GM23338 (cell line): ENCODE results near the gene TFB2M. TPM values are rescaled to one million over a fixed set of nuclear protein-coding genes. Genes with fewer than 3 reads are reported as not detected.

Source experiments
- ATAC-seq: fragments of 200-7000 bp; cut with Tn5 transposase; 3 replicates; pipeline ENCODE4 v1.9.1; 2020
- DNase-seq: peaks from one replicate; pipeline ENCODE4 v3.0.0-alpha.2; 2015; ENCODE audit warnings: low spot score
- H2AFZ ChIP-seq: fragments of 200-600 bp; sonication (generic); 2 replicates; pipeline ENCODE4 v1.8.0; 2016; ENCODE audit warnings: antibody characterized with exemption, mild to moderate bottlenecking, moderate library complexity
- H3F3A ChIP-seq: fragments of 200-600 bp; sonication (generic); replicated peaks from 2 replicates; pipeline ENCODE4 v1.8.0; 2017; ENCODE audit warnings: antibody characterized with exemption, mixed run types, low read depth
- H3K27ac ChIP-seq: fragments of 200-600 bp; sonication (generic); 2 replicates; pipeline ENCODE4 v1.6.1; 2016; ENCODE audit warnings: low read depth
- H3K27me3 ChIP-seq: fragments of 200-600 bp; sonication (generic); 2 replicates; pipeline ENCODE4 v1.8.0; 2016; ENCODE audit warnings: mild to moderate bottlenecking, mixed run types, moderate library complexity; ENCODE audit not compliant: insufficient read depth
- H3K36me3 ChIP-seq: fragments of 200-600 bp; sonication (generic); 2 replicates; pipeline ENCODE4 v1.8.0; 2016; ENCODE audit warnings: mild to moderate bottlenecking; ENCODE audit not compliant: insufficient read depth
- H3K4me1 ChIP-seq: fragments of 200-600 bp; sonication (generic); 2 replicates; pipeline ENCODE4 v1.8.0; 2016; ENCODE audit warnings: mild to moderate bottlenecking, moderate library complexity; ENCODE audit not compliant: insufficient read depth
- H3K4me2 ChIP-seq: fragments of 200-600 bp; sonication (generic); 2 replicates; pipeline ENCODE4 v1.7.1; 2017; ENCODE audit warnings: mixed run types
- H3K4me3 ChIP-seq: fragments of 200-600 bp; sonication (generic); 2 replicates; pipeline ENCODE4 v1.6.1; 2016; ENCODE audit warnings: mixed run types
- H3K79me2 ChIP-seq: fragments of 200-600 bp; sonication (generic); replicated peaks from 2 replicates; pipeline ENCODE4 v1.8.0; 2017; ENCODE audit warnings: mild to moderate bottlenecking; ENCODE audit not compliant: insufficient read depth
- H3K9me2 ChIP-seq: fragments of 200-600 bp; sonication (generic); 2 replicates; pipeline ENCODE4 v1.8.0; 2017; ENCODE audit not compliant: insufficient read depth
- H4K20me1 ChIP-seq: fragments of 200-600 bp; sonication (generic); replicated peaks from 2 replicates; pipeline ENCODE4 v1.8.0; 2017; ENCODE audit warnings: mild to moderate bottlenecking; ENCODE audit not compliant: insufficient read depth
- H3K27ac Mint-ChIP-seq: 2 replicates; pipeline ENCODE4 v1.8.0; 2020; ENCODE audit warnings: inconsistent platforms, mild to moderate bottlenecking, moderate library complexity, mixed read lengths
- H3K27me3 Mint-ChIP-seq: 3 replicates; pipeline ENCODE4 v1.8.0; 2022; ENCODE audit warnings: low read depth, mild to moderate bottlenecking, moderate library complexity, mixed read lengths, inconsistent platforms; ENCODE audit not compliant: insufficient read depth, poor library complexity
- H3K36me3 Mint-ChIP-seq: 3 replicates; pipeline ENCODE4 v1.8.0; 2021; ENCODE audit warnings: low read depth, mild to moderate bottlenecking, inconsistent platforms, moderate library complexity, mixed read lengths
- H3K4me1 Mint-ChIP-seq: 3 replicates; pipeline ENCODE4 v1.8.0; 2020; ENCODE audit warnings: mild to moderate bottlenecking, inconsistent platforms, mixed read lengths
- H3K4me3 Mint-ChIP-seq: 3 replicates; pipeline ENCODE4 v1.8.0; 2021; ENCODE audit warnings: moderate library complexity, mild to moderate bottlenecking, inconsistent platforms, mixed read lengths
- H3K9me3 Mint-ChIP-seq: 3 replicates; pipeline ENCODE4 v1.8.0; 2020; ENCODE audit warnings: moderate library complexity, mild to moderate bottlenecking, inconsistent platforms, mixed read lengths
- CREB1 ChIP-seq: fragments of 250-450 bp; sonication (Bioruptor Pico); IDR thresholded peaks from 2 replicates; pipeline ENCODE4 v1.5.0; 2020; ENCODE audit warnings: low read depth, mild to moderate bottlenecking, moderate library complexity
- ETS1 ChIP-seq: IDR thresholded peaks from 2 replicates; pipeline ENCODE4 v1.6.1; 2016; ENCODE audit warnings: antibody characterized with exemption
- EZH2 ChIP-seq: fragments of 200-600 bp; sonication (generic); IDR thresholded peaks from one replicate; pipeline ENCODE4 v1.8.0; 2017; ENCODE audit warnings: antibody characterized with exemption, mild to moderate bottlenecking, low read depth; ENCODE audit not compliant: unreplicated experiment
- JUNB ChIP-seq: IDR thresholded peaks from one replicate; pipeline ENCODE4 v1.6.1; 2016; ENCODE audit warnings: antibody characterized with exemption; ENCODE audit not compliant: unreplicated experiment
- NANOG ChIP-seq: IDR thresholded peaks from 2 replicates; pipeline ENCODE4 v1.6.1; 2016; ENCODE audit warnings: antibody characterized with exemption, borderline replicate concordance
- POLR2AphosphoS5 ChIP-seq: IDR thresholded peaks from 2 replicates; pipeline ENCODE4 v1.6.1; 2016; ENCODE audit warnings: antibody characterized with exemption, low read depth
- REST ChIP-seq: IDR thresholded peaks from one replicate; pipeline ENCODE4 v1.6.1; 2018; ENCODE audit warnings: antibody characterized with exemption; ENCODE audit not compliant: unreplicated experiment
- STAT1 ChIP-seq: IDR thresholded peaks from one replicate; pipeline ENCODE4 v1.6.1; 2016; ENCODE audit warnings: antibody characterized with exemption; ENCODE audit not compliant: unreplicated experiment
- ZNF114 ChIP-seq: fragments of 250-450 bp; sonication (Bioruptor Pico); IDR thresholded peaks from 2 replicates; pipeline ENCODE4 v1.5.0; 2020; ENCODE audit warnings: mild to moderate bottlenecking, moderate library complexity
- ZNF331 ChIP-seq: fragments of 250-450 bp; sonication (Bioruptor Pico); IDR thresholded peaks from 2 replicates; pipeline ENCODE4 v1.5.0; 2020; ENCODE audit warnings: low read depth, mild to moderate bottlenecking, moderate library complexity
- polyA plus RNA-seq: library from polyadenylated mRNA; unstranded; fragments of >200 nt; fragmentation: Nextera tagmentation; extraction: Ambion mirVana; gene quantifications from 2 replicates; pipeline ENCODE4 v1.2.1, GENCODE V29; 2016
- total RNA-seq: library from RNA; depleted of rRNA; stranded (reverse); fragments of >200 nt; shearing (Covaris generic); gene quantifications from 2 replicates; pipeline ENCODE4 v1.2.3, GENCODE V29; 2014
- TF ChIP-seq, protein P1 (sequence below), 2 experiments: fragments of 200-600 bp in 1 of 2; sonication (generic) in 1 of 2; conservative IDR thresholded peaks; 2 replicates each; pipeline versions ENCODE4 v1.5.1 to v1.6.1; 2016 to 2017; ENCODE audit warnings: antibody characterized with exemption in 2 of 2, low read depth in 2 of 2, mild to moderate bottlenecking in 2 of 2, moderate library complexity in 1 of 2

Gene TFB2M
- total and polyA plus RNA-seq, 2 experiments from 2014 or later = 18.7 to 24.9 TPM

- no peak overlapping the region for H3K4me2 ChIP-seq
- H3K79me2 ChIP-seq = no peaks in the 10 kb centered on the region
- Mint-ChIP-seq H3K4me1 (no peaks in the 10 kb centered on the region), H3K4me3 (no peak overlapping the region), H3K36me3 (peaks cover 7% of the 10 kb centered on the region; the same call in 2 of the 3 replicates), H3K27ac (no peak overlapping the region), H3K27me3 (peaks cover 11% of the 10 kb centered on the region), H3K9me3 (peaks cover 57% of the 10 kb centered on the region)
- DNase-seq = no peak
- H3K27ac ChIP-seq = no peak overlapping the region
- H4K20me1 ChIP-seq = no peaks in the 10 kb centered on the region
- ATAC-seq = no peak
- H3K9me2 ChIP-seq = no peaks in the 10 kb centered on the region
- H3F3A ChIP-seq = no peaks in the 10 kb centered on the region
- TF ChIP-seq POLR2AphosphoS5 = no peak
- TF ChIP-seq STAT1 = no peak
- no peak for TF ChIP-seq CREB1 (CRISPR knock-in tag)
- no peak for TF ChIP-seq JUNB
- TF ChIP-seq NANOG = no peak
- TF ChIP-seq REST = no peak
- H3K27me3 ChIP-seq = no peaks in the 10 kb centered on the region
- H2AFZ ChIP-seq = no peak overlapping the region
- no peaks in the 10 kb centered on the region for H3K36me3 ChIP-seq
- H3K4me3 ChIP-seq = no peak overlapping the region
- H3K4me1 ChIP-seq = no peaks in the 10 kb centered on the region
Measured at GRCh38 chr1:246513041-246513440, 53.0 kb downstream of the TFB2M start.

GRCh38 chr1:246512635-246513034, 53.4 kb downstream of the TFB2M start:
- no peak overlapping the region for H3K4me3 Mint-ChIP-seq

GRCh38 chr1:246512230-246512629, 53.8 kb downstream of the TFB2M start:
- Histone ChIP-seq H3K36me3 (no peaks in the 10 kb centered on the region), H3K4me2 (no peak overlapping the region), H3K9me2 (no peaks in the 10 kb centered on the region), H3K27me3 (no peaks in the 10 kb centered on the region), H3F3A (no peaks in the 10 kb centered on the region), H3K4me3 (no peak overlapping the region), H4K20me1 (no peaks in the 10 kb centered on the region), H2AFZ (no peak overlapping the region), H3K27ac (no peak overlapping the region), H3K79me2 (no peaks in the 10 kb centered on the region), H3K4me1 (no peaks in the 10 kb centered on the region)
- ATAC-seq = no peak
- Mint-ChIP-seq H3K4me1 (no peaks in the 10 kb centered on the region), H3K36me3 (peaks cover 7% of the 10 kb centered on the region), H3K27me3 (peaks cover 15% of the 10 kb centered on the region), H3K9me3 (peaks cover 53% of the 10 kb centered on the region), H3K4me3 (no peak overlapping the region), H3K27ac (no peak overlapping the region)
- DNase-seq = no peak
- no peak for TF ChIP-seq ETS1
- TF ChIP-seq NANOG = no peak
- no peak for TF ChIP-seq ZNF114 (CRISPR knock-in tag)
- no peak for TF ChIP-seq STAT1
- TF ChIP-seq EZH2 = no peak
- TF ChIP-seq, protein P1, sequence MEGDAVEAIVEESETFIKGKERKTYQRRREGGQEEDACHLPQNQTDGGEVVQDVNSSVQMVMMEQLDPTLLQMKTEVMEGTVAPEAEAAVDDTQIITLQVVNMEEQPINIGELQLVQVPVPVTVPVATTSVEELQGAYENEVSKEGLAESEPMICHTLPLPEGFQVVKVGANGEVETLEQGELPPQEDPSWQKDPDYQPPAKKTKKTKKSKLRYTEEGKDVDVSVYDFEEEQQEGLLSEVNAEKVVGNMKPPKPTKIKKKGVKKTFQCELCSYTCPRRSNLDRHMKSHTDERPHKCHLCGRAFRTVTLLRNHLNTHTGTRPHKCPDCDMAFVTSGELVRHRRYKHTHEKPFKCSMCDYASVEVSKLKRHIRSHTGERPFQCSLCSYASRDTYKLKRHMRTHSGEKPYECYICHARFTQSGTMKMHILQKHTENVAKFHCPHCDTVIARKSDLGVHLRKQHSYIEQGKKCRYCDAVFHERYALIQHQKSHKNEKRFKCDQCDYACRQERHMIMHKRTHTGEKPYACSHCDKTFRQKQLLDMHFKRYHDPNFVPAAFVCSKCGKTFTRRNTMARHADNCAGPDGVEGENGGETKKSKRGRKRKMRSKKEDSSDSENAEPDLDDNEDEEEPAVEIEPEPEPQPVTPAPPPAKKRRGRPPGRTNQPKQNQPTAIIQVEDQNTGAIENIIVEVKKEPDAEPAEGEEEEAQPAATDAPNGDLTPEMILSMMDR (conservative IDR thresholded peaks at IDR 0.05; ENCODE audit: low read depth in 2 of 2) = no peak
- no peak for TF ChIP-seq ZNF331 (CRISPR knock-in tag)
- TF ChIP-seq CREB1 (CRISPR knock-in tag) = no peak
- TF ChIP-seq JUNB = no peak
- TF ChIP-seq POLR2AphosphoS5 = no peak

More at GRCh38 chr1:246512635-246513034, 53.4 kb downstream of the TFB2M start:
- Histone ChIP-seq H2AFZ (no peak overlapping the region), H4K20me1 (no peaks in the 10 kb centered on the region), H3K36me3 (no peaks in the 10 kb centered on the region), H3K79me2 (no peaks in the 10 kb centered on the region), H3K4me3 (no peak overlapping the region), H3K4me1 (no peaks in the 10 kb centered on the region), H3K9me2 (no peaks in the 10 kb centered on the region), H3K27me3 (no peaks in the 10 kb centered on the region), H3K27ac (no peak overlapping the region), H3F3A (no peaks in the 10 kb centered on the region), H3K4me2 (no peak overlapping the region)
- peaks cover 53% of the 10 kb centered on the region for H3K9me3 Mint-ChIP-seq
- no peaks in the 10 kb centered on the region for H3K4me1 Mint-ChIP-seq
- DNase-seq (no peak), ATAC-seq (no peak)
- H3K27me3 Mint-ChIP-seq = peaks cover 12% of the 10 kb centered on the region
- TF ChIP-seq JUNB = no peak
- H3K36me3 Mint-ChIP-seq = peaks cover 7% of the 10 kb centered on the region
- H3K27ac Mint-ChIP-seq = no peak overlapping the region
